Progenitor cell of endocrine pancreas (in vitro differentiated cells): ENCODE measurements around the gene FJX1. TPM values are rescaled to one million over a fixed set of nuclear protein-coding genes. Genes with fewer than 3 reads are reported as not detected.

Experiments
- DNase-seq: peaks from one replicate; pipeline ENCODE4 v3.0.0; 2021; ENCODE audit warnings: low spot score; ENCODE audit not compliant: unreplicated experiment
- H3K27ac Mint-ChIP-seq: 2 replicates; pipeline ENCODE4 v1.8.0; 2021; ENCODE audit warnings: mild to moderate bottlenecking, moderate library complexity, mixed read lengths
- H3K27me3 Mint-ChIP-seq: 2 replicates; pipeline ENCODE4 v1.8.0; 2021; ENCODE audit warnings: mixed read lengths
- H3K36me3 Mint-ChIP-seq: 2 replicates; pipeline ENCODE4 v1.8.0; 2022; ENCODE audit warnings: mixed read lengths; ENCODE audit not compliant: insufficient read depth
- H3K4me1 Mint-ChIP-seq: 2 replicates; pipeline ENCODE4 v1.8.0; 2021; ENCODE audit warnings: low read depth, mixed read lengths
- H3K4me3 Mint-ChIP-seq: 2 replicates; pipeline ENCODE4 v1.8.0; 2021; ENCODE audit warnings: low read depth, mild to moderate bottlenecking, moderate library complexity, mixed read lengths
- H3K9me3 Mint-ChIP-seq: 2 replicates; pipeline ENCODE4 v1.8.0; 2021; ENCODE audit warnings: low read depth, mixed read lengths
- CTCF ChIP-seq: fragments of 200-600 bp; sonication (generic); IDR thresholded peaks from one replicate; pipeline ENCODE4 v1.5.0; 2021; ENCODE audit warnings: antibody characterized with exemption, mild to moderate bottlenecking; ENCODE audit not compliant: unreplicated experiment
- total RNA-seq: library from RNA; stranded (reverse); gene quantifications from 2 replicates; pipeline ENCODE4 v1.2.1, GENCODE V29; 2021

Gene FJX1
- total RNA-seq, 1 donor from 2014 or later = 11.2 TPM

GRCh38 chr11:35602979-35603378 is 15.3 kb upstream of the FJX1 start:
- Mint-ChIP-seq H3K27me3 (peaks cover 12% of the 10 kb centered on the region), H3K4me1 (no peaks in the 10 kb centered on the region), H3K4me3 (no peak overlapping the region), H3K36me3 (no peaks in the 10 kb centered on the region), H3K9me3 (peaks cover 2% of the 10 kb centered on the region), H3K27ac (no peak overlapping the region)
- no peak for TF ChIP-seq CTCF
- no peak for DNase-seq

- no peak overlapping the region for H3K4me3 Mint-ChIP-seq
- H3K4me1 Mint-ChIP-seq = no peaks in the 10 kb centered on the region
- no peaks in the 10 kb centered on the region for H3K36me3 Mint-ChIP-seq
- TF ChIP-seq CTCF = no peak
- DNase-seq = no peak
- H3K27me3 Mint-ChIP-seq = peaks cover 16% of the 10 kb centered on the region
- no peak overlapping the region for H3K27ac Mint-ChIP-seq
- H3K9me3 Mint-ChIP-seq = peaks cover 2% of the 10 kb centered on the region
These were observed 12.6 kb upstream of the FJX1 start for GRCh38 chr11:35605706-35606105.

- H3K27ac Mint-ChIP-seq = no peak overlapping the region
- H3K9me3 Mint-ChIP-seq = peaks cover 2% of the 10 kb centered on the region
- H3K36me3 Mint-ChIP-seq = no peaks in the 10 kb centered on the region
- H3K4me3 Mint-ChIP-seq = no peak overlapping the region
- H3K27me3 Mint-ChIP-seq = peaks cover 19% of the 10 kb centered on the region
- DNase-seq = no peak
- no peaks in the 10 kb centered on the region for H3K4me1 Mint-ChIP-seq
- no peak for TF ChIP-seq CTCF
These were observed 12.1 kb upstream of the FJX1 start for GRCh38 chr11:35606206-35606605.

GRCh38 chr11:35608502-35608901 is 9.8 kb upstream of the FJX1 start:
- H3K4me1 Mint-ChIP-seq = no peaks in the 10 kb centered on the region
- no peaks in the 10 kb centered on the region for H3K36me3 Mint-ChIP-seq
- no peak overlapping the region for H3K27ac Mint-ChIP-seq
- H3K4me3 Mint-ChIP-seq = no peak overlapping the region
- peaks cover 27% of the 10 kb centered on the region for H3K27me3 Mint-ChIP-seq
- no peak for DNase-seq
- TF ChIP-seq CTCF = no peak
- peaks cover 2% of the 10 kb centered on the region for H3K9me3 Mint-ChIP-seq

- Mint-ChIP-seq H3K27ac (no peak overlapping the region), H3K4me1 (no peaks in the 10 kb centered on the region), H3K9me3 (no peaks in the 10 kb centered on the region), H3K4me3 (no peak overlapping the region), H3K27me3 (peaks cover 31% of the 10 kb centered on the region), H3K36me3 (no peaks in the 10 kb centered on the region)
- no peak for DNase-seq
- TF ChIP-seq CTCF = no peak
These were observed 8.6 kb upstream of the FJX1 start for GRCh38 chr11:35609656-35610055.
